HepG2 (cell line): ENCODE data around the gene SNRPD3. TPM values are rescaled to one million over a fixed set of nuclear protein-coding genes. Genes with fewer than 3 reads are reported as not detected.

Source experiments
- GABPB1 ChIP-seq: IDR thresholded peaks from 2 replicates; pipeline ENCODE4 v1.6.1; 2016; ENCODE audit warnings: mild to moderate bottlenecking, missing genetic modification reagents, moderate library complexity, missing compliant biosample characterization
- HNF4G ChIP-seq, 2 experiments: sonication (generic) in 1 of 2; formaldehyde crosslinking in 1 of 2; IDR thresholded peaks; 2 replicates each; pipeline versions ENCODE4 v1.4.0 to v1.6.1; 2011 to 2020; ENCODE audit warnings: borderline replicate concordance in 2 of 2, low read depth in 2 of 2, mild to moderate bottlenecking in 2 of 2, low read length in 1 of 2, missing genetic modification reagents in 1 of 2, moderate library complexity in 1 of 2
- HNRNPK ChIP-seq: fragments of 200-400 bp; formaldehyde crosslinking; IDR thresholded peaks from 2 replicates; pipeline ENCODE4 v1.6.1; 2018; ENCODE audit warnings: low read length, low read depth, moderate library complexity, mild to moderate bottlenecking; ENCODE audit not compliant: poor library complexity, severe bottlenecking
- KLF11 ChIP-seq: IDR thresholded peaks from 2 replicates; pipeline ENCODE4 v1.6.1; 2016; ENCODE audit warnings: missing compliant biosample characterization
- NFE2L1 ChIP-seq: sonication (generic); formaldehyde crosslinking; IDR thresholded peaks from 2 replicates; pipeline ENCODE4 v1.4.0; 2020; ENCODE audit warnings: missing genetic modification reagents, mild to moderate bottlenecking, borderline replicate concordance
- NFIB ChIP-seq: sonication (generic); formaldehyde crosslinking; IDR thresholded peaks from 2 replicates; pipeline ENCODE4 v1.9.0; 2021; ENCODE audit warnings: missing genetic modification reagents, mild to moderate bottlenecking, borderline replicate concordance
- PCBP2 ChIP-seq: fragments of 200-400 bp; formaldehyde crosslinking; optimal IDR thresholded peaks from 2 replicates; pipeline ENCODE3; 2018; ENCODE audit warnings: low read length, low read depth; ENCODE audit not compliant: poor library complexity, severe bottlenecking
- RBFOX2 ChIP-seq: fragments of 200-400 bp; formaldehyde crosslinking; IDR thresholded peaks from 2 replicates; pipeline ENCODE4 v1.6.1; 2017; ENCODE audit warnings: low read depth, mild to moderate bottlenecking, low read length
- RBM39 ChIP-seq: fragments of 200-400 bp; formaldehyde crosslinking; IDR thresholded peaks from one replicate; pipeline ENCODE4 v1.6.1; 2018; ENCODE audit warnings: antibody characterized with exemption, mild to moderate bottlenecking, low read depth, low read length; ENCODE audit not compliant: poor library complexity, severe bottlenecking
- SSRP1 ChIP-seq: IDR thresholded peaks from 2 replicates; pipeline ENCODE4 v1.6.1; 2016; ENCODE audit warnings: control low read depth
- TAF1 ChIP-seq: sonication (generic); formaldehyde crosslinking; IDR thresholded peaks from 2 replicates; pipeline ENCODE4 v1.4.0; 2020; ENCODE audit warnings: missing genetic modification reagents
- ZBTB1 ChIP-seq: sonication (generic); formaldehyde crosslinking; IDR thresholded peaks from 2 replicates; pipeline ENCODE4 v1.4.0; 2020; ENCODE audit warnings: missing genetic modification reagents, borderline replicate concordance
- ZNF251 ChIP-seq: sonication (generic); formaldehyde crosslinking; IDR thresholded peaks from 2 replicates; pipeline ENCODE4 v1.9.0; 2021; ENCODE audit warnings: mild to moderate bottlenecking, missing genetic modification reagents
- ZNF260 ChIP-seq: sonication (generic); formaldehyde crosslinking; IDR thresholded peaks from 2 replicates; pipeline ENCODE4 v1.4.0; 2020; ENCODE audit warnings: missing genetic modification reagents, low read depth, mild to moderate bottlenecking, borderline replicate concordance
- ZNF33A ChIP-seq: sonication (generic); formaldehyde crosslinking; IDR thresholded peaks from 2 replicates; pipeline ENCODE4 v1.5.1; 2020; ENCODE audit warnings: missing genetic modification reagents, mild to moderate bottlenecking, moderate library complexity, borderline replicate concordance
- ZNF549 ChIP-seq: sonication (generic); formaldehyde crosslinking; IDR thresholded peaks from 2 replicates; pipeline ENCODE4 v1.5.0; 2020; ENCODE audit warnings: missing genetic modification reagents
- ZNF672 ChIP-seq: sonication (generic); formaldehyde crosslinking; IDR thresholded peaks from 2 replicates; pipeline ENCODE4 v1.8.1; 2022; ENCODE audit warnings: missing genetic modification reagents
- polyA plus RNA-seq, 8 experiments: library from polyadenylated mRNA; depleted of rRNA in 3 of 8; stranded (reverse) in 7 of 8; unstranded in 1 of 8; fragments of >200 nt; fragmentation: Illumina TruSeq in 4 of 8; extraction: Trizol in 4 of 8; gene quantifications; 2 replicates each; pipeline versions ENCODE4 v1.2.1 to v1.2.3, GENCODE V29; 2011 to 2016; ENCODE audit warnings: low read depth in 4 of 8, missing spikeins in 1 of 8, mixed read lengths in 1 of 8; ENCODE audit not compliant: insufficient read depth in 1 of 8
- total RNA-seq, 5 experiments: library from RNA; depleted of rRNA; stranded (reverse); fragments of >200 nt; fragmentation: Illumina TruSeq; extraction: Trizol; gene quantifications; 2 replicates each; pipeline ENCODE4 v1.2.3, GENCODE V29; 2016; ENCODE audit warnings: low read depth in 1 of 5
- TF ChIP-seq, protein P1 (sequence below): sonication (generic); formaldehyde crosslinking; IDR thresholded peaks from 2 replicates; pipeline ENCODE4 v1.4.0; 2020; ENCODE audit warnings: low read depth, missing genetic modification reagents
- TF ChIP-seq, protein P2 (sequence below): sonication (generic); formaldehyde crosslinking; IDR thresholded peaks from 2 replicates; pipeline ENCODE4 v1.4.0; 2020; ENCODE audit warnings: mild to moderate bottlenecking, low read depth, missing genetic modification reagents
- TF ChIP-seq, protein P3 (sequence below): sonication (generic); formaldehyde crosslinking; IDR thresholded peaks from 2 replicates; pipeline ENCODE4 v1.8.1; 2023; ENCODE audit warnings: mild to moderate bottlenecking, moderate library complexity, missing genetic modification reagents
- TF ChIP-seq, protein P4 (sequence below): IDR thresholded peaks from 2 replicates; pipeline ENCODE4 v1.6.1; 2016; ENCODE audit warnings: missing compliant biosample characterization, missing genetic modification reagents, borderline replicate concordance

Gene SNRPD3
- total and polyA plus RNA-seq, 2 of the 13 experiments (the other 11 are each of a cell fraction or from before 2014, with no cell fraction given), result 110 to 209 TPM

DNA sequence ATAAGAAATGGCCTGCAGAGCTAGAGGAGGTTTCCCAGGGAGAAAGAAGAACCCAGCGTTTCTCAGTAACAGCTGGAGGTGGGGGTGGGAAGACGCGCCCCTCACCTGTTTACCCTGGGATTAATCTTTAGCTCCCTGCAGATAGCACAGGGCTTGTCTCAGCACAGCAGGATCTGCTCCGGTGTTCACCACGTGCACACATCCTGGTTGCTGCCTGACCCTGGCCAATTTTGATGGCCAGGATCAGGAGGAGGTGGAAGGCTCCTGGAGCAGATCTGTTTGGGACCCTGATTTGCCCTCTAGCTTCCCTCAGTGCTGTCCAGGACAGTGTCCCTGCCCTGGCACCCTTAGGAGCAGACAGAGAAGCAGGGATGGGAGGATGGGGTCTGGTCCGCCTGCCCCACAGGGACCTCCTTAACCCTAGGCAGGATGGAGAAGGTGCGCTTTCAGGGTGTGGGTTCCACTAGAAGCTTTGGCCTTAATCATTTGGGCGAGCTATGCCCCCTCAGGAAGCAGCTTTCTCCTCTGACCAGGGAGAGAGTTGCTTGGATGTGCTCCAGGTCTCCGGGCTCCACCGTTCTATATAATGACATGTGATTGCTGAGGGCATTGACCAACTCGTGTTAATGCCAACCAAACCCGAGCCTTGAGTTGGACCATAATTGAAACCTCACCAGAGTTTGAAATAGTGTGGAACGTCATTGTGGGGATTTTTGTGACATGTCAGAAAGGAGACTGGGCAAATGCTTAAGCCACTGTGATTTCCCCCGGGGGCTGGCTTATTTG, 41.4 kb upstream of the SNRPD3 start (continued):
- TF ChIP-seq HNF4G (IDR thresholded peaks at IDR 0.05; ENCODE audit: borderline replicate concordance, low read depth, low read length) (peak; percentile 50; the same call in 1 of the 2 replicates), HNF4G (CRISPR knock-in tag; IDR thresholded peaks at IDR 0.05; ENCODE audit: borderline replicate concordance, low read depth) (peak; percentile 80; the same call in 1 of the 2 replicates), KLF11 (CRISPR knock-in tag) (peak; percentile 99), ZBTB1 (peak; percentile 92; the same call in 1 of the 2 replicates), TAF1 (CRISPR knock-in tag) (peak; percentile 47), SSRP1 (CRISPR knock-in tag) (peak; percentile 65; the same call in 1 of the 2 replicates), ZNF549 (no peak), ZNF33A (CRISPR knock-in tag) (no peak), ZNF260 (CRISPR knock-in tag) (0 out of 2 replicates have a peak, but pooled peaks have one; percentile 59), RBM39 (no peak), NFIB (CRISPR knock-in tag) (no peak), ZNF672 (CRISPR knock-in tag) (no peak), HNRNPK (no peak), ZNF251 (CRISPR knock-in tag) (peak; percentile 94), GABPB1 (peak; percentile 70), RBFOX2 (no peak), NFE2L1 (CRISPR knock-in tag) (0 out of 2 replicates have a peak, but pooled peaks have one; percentile 63), PCBP2 (no peak)
- TF ChIP-seq, protein P1, sequence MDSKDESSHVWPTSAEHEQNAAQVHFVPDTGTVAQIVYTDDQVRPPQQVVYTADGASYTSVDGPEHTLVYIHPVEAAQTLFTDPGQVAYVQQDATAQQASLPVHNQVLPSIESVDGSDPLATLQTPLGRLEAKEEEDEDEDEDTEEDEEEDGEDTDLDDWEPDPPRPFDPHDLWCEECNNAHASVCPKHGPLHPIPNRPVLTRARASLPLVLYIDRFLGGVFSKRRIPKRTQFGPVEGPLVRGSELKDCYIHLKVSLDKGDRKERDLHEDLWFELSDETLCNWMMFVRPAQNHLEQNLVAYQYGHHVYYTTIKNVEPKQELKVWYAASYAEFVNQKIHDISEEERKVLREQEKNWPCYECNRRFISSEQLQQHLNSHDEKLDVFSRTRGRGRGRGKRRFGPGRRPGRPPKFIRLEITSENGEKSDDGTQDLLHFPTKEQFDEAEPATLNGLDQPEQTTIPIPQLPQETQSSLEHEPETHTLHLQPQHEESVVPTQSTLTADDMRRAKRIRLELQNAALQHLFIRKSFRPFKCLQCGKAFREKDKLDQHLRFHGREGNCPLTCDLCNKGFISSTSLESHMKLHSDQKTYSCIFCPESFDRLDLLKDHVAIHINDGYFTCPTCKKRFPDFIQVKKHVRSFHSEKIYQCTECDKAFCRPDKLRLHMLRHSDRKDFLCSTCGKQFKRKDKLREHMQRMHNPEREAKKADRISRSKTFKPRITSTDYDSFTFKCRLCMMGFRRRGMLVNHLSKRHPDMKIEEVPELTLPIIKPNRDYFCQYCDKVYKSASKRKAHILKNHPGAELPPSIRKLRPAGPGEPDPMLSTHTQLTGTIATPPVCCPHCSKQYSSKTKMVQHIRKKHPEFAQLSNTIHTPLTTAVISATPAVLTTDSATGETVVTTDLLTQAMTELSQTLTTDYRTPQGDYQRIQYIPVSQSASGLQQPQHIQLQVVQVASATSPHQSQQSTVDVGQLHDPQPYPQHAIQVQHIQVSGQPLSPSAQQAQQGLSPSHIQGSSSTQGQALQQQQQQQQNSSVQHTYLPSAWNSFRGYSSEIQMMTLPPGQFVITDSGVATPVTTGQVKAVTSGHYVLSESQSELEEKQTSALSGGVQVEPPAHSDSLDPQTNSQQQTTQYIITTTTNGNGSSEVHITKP (CRISPR knock-in tag), result peak; percentile 72; the same call in 1 of the 2 replicates
- TF ChIP-seq, protein P2, sequence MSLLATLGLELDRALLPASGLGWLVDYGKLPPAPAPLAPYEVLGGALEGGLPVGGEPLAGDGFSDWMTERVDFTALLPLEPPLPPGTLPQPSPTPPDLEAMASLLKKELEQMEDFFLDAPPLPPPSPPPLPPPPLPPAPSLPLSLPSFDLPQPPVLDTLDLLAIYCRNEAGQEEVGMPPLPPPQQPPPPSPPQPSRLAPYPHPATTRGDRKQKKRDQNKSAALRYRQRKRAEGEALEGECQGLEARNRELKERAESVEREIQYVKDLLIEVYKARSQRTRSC (CRISPR knock-in tag), result 0 out of 2 replicates have a peak, but pooled peaks have one; percentile 78
- TF ChIP-seq, protein P3, sequence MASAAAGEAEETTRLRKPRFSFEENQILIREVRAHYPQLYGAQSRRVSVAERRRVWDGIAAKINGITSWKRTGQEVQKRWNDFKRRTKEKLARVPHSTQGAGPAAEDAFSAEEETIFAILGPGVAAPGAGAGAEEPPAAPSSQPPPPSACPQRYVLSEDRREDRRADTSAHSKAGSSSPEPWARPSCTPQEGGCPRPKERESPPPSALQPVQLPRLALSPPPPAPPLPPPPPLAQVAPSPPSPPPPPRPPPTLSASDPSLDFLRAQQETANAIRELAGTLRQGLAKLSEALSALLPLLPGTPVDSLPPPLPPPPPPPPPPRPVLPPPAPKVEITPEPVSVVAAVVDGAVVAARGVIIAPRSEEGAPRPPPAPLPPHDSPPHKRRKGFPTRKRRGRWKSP (CRISPR knock-in tag), result peak; percentile 91
- TF ChIP-seq, protein P4, sequence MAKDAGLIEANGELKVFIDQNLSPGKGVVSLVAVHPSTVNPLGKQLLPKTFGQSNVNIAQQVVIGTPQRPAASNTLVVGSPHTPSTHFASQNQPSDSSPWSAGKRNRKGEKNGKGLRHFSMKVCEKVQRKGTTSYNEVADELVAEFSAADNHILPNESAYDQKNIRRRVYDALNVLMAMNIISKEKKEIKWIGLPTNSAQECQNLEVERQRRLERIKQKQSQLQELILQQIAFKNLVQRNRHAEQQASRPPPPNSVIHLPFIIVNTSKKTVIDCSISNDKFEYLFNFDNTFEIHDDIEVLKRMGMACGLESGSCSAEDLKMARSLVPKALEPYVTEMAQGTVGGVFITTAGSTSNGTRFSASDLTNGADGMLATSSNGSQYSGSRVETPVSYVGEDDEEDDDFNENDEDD (CRISPR knock-in tag), result peak; percentile 99
